GM18511 (cell line): Measurements from ENCODE around the gene MGAT3.

Source experiments
- ATAC-seq: cut with Tn5 transposase; IDR thresholded peaks from one replicate; pipeline ENCODE4 v1.9.1; 2021; ENCODE audit warnings: mild to moderate bottlenecking, moderate library complexity; ENCODE audit not compliant: unreplicated experiment

The MGAT3 gene

DNA sequence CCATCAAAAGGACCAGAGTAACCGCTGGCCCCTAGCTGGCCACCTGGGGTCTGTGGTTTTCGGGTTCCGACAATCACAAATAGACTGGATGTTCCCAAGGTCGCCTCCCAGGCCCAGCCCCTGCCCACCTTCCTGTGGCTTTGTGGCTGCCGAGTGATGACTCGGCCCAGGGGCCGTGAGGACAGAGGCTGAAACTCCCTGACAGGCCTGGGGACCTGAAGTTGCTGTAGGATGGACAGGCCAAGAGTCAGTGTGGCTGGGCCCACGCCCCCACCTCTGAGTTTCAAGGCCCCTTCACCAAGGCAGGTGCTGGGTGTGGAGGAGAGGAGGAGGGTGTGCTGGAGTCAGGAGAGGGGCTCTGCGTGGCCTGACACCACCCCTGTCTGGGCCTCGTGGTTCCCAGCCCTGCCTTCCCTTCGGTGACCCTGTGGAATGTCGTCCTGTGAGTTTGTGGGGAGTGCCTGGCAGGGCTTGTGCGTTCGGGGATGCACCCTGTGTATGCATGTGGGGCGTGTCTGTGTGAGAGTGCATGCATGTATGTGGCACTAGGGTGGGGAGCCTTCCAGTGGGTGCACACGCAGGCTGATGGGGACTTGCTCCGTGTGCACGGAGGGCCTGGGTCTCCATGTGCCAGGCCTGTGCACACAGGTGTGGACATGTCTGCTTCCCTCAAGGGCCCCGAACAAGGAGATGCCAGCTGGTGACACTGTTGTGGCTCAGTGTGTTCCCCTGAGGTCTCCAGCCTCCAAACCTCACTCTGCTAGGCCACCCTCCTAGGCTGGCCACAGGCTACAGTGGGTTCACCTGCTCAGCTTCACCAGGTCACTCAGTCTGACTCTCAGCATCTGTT is 8.4 kb upstream of the MGAT3 start:
- ATAC-seq, result no peak

DNA sequence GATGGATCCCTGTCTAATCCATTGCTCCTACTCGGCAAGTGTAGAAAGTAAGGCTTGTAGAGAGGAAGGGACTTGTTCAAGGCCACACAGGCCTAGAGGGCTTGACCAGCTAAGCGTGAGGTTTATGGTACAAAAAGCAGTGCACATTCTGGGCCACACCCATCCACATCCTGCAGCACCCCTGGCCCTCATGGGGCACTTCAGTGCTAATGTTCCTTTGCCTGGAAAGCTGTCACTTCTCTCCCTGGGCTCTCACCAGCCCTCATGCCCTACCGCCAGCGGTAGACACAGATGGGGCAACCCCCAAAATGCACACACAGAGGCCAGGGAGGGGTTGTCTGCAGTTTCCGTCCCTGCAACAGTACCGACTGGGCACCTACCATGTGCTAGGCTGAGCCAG is 7.1 kb upstream of the MGAT3 start:
- ATAC-seq, result no peak

DNA sequence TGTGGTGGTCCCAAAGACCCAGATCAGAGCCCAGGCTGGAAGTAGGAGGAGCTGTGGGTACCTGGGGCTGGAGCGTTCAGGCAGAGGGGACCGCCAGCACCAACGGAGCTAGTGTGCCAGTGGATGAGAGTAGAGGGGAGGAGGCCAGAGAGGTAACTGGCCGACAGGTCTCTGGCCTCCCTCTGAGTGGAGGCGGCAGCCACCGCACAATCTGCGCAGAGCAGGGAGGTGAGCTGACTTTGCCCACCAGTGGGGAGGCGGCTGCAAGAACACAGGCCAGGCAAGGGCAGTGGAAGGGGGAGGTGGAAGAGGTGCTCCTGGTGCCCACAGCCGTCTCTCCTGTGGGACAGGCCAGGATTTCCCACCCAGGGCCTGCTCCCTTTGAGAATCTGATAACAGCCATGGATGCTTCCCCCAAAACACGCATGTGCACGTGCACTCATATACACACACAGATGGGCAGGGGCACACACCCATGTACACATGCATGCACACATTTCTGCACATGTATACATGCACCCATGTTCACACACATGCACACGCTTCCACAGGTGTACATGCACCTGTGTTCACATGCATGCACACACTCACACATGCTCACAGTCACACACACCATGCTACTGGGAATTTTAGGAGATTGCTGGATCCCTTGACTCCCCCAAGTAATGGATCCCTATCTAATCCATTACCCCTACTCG is 6.4 kb upstream of the MGAT3 start:
- no peak for ATAC-seq

DNA sequence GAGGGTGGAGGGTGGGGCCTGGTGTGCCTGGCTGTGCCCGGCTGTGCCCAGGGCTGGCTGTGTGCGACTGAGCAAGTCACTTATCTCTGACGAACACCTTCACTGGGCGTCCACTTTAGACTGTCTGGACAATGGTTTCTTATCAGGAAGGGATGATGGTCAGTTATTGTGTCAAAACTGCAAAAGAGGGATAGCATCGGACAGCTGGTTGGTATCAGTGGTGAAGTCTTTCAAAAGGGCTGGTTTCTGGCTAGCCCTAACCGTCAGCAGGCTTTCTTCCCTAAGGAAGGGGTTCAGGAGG is 4.1 kb upstream of the MGAT3 start:
- no peak for ATAC-seq

DNA sequence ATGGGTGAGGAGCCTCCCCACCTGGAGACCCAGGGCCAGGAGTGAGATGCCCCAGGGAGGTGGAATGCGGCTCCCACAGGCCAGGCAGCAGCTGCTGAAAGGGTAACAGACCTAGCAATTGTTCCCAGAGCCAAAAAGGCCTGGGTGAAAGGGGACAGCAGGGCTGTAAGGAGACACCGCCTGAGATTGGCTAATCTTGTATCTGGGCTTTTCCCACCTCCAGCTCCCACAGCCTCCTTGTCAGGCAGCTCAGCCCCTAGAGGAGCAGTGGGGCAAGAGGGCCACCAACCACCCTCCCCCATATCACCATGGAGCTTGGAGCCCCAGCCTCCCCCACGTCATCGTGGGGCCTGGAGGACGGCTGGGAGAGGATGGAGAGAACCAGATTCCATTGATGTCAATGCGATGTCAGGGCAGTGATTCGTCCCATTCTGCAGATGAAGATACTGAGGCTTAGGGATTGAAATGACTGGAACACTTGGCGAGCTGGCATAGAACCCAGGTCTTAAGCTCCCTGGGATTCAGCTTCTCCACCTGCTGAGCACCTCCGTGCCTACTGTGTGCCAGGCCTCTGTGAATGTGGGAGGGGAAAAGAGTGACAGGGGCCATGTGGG is 2.9 kb upstream of the MGAT3 start:
- ATAC-seq, result no peak

DNA sequence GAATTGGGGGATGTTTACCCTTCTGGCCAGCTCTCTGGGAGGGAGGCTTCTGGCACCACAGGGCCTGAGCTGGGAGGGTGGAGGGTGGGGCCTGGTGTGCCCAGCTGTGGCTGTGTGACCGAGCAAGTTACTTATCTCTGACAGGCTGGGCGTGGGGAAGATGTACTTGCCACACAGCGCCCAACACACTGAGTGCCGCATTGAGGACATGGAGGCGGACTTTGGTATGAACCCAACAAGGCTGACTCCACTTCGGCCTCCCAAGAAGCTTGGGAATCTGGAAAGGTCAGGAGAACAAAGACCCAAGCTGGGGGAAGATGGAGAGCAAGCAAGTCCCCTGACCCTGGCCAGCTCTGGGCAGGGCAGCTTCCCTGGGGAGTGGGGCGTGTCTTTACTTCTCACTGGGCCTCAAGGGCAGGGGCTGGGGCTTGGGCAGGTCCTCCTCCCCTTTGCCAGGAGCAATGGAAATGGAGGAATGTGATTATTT is 2.4 kb upstream of the MGAT3 start:
- ATAC-seq, result no peak

DNA sequence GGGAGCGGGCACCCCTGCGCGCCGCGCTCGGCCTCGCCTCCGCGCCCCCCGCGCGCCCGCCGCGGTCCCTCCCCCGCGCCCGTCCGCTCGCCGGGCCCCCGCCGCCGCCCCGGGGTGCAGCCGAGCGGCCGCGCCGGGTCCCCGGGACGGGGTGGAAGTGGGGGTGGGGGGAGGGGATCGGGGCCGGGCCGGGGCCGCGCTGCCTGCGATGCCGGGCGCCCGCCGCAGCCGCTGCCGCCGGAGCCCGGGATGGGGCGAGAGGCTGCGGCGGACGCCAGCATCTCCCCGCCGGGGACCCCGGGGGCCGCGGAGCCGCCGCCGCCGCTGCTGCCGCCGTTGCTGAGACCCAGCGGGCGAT is 365 bp downstream of the MGAT3 start:
- ATAC-seq, result no peak

DNA sequence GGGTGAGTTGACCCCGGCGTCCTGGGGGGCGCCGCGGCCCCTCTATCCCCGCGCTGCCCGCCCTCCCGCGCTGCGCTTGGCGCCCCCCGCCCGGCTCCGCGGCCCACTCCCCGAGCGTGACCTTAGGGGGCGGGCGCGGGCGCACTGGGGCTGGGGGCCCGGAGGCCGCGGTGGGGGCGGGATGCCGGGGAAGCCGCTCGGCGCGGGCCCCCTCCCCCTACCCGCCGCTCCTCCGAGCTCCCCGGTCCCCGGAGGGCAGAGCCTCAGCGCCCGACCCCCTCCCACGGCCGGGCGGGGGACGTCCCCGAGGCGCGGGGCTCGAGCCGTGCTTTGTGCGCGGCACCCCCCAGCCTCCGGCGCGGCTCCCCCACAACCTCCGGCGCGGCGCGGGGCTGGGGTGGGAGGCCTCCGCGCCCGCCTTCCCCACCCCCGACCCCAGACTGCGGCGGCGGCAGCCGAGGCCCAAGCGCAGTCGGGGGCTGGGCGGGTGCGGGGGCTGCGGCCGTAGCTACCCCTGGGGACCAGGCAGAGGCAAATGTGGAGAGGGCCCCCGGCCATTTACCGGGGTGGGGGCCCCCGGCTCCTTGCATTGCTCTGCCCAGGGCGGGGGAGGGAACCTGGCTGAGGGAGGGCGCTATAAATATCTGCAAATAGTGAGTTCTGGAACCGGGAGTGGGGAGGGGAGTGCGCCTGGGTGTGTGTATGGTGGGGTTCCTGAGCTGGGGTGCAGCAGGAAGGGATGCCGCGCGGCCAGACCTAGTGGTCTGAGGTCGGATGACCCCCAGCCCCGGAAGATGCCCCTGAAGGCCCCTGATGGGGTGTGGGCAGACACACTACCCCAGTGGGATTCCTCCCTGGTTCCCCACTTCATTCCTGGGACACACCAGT is 988 bp downstream of the MGAT3 start:
- ATAC-seq, result no peak

DNA sequence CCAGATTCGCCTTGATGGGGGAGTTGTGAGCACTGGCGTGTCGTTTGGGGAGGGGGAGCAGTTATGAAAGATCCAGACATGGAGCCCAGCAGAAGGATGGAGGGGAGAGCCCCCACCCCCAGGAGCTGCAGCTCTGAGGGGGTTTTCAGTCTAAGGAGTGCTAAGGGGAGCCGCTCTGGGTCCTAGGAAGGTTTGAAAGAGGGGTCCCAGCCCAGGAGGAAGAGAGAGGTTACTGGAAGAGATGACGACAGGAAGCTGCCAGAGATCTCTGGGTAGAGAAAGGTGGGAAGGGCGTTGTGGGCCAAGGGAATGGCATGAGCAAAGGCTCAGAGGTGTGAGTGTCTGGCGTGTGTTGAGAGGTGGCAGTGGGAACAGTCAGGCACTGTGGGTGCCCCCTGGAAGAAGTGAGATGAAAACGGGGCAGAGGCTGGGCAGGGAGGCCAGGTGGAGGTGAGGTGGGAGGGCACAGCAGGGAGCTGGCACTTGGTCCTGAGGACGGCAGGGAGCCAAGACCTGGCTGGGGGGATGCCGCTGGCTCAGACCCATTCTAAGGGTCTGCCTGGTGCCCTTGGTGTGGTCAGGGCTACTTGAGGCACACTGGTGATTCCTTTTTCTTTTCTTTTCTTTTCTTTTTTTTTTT is 1.8 kb downstream of the MGAT3 start:
- no peak for ATAC-seq

DNA sequence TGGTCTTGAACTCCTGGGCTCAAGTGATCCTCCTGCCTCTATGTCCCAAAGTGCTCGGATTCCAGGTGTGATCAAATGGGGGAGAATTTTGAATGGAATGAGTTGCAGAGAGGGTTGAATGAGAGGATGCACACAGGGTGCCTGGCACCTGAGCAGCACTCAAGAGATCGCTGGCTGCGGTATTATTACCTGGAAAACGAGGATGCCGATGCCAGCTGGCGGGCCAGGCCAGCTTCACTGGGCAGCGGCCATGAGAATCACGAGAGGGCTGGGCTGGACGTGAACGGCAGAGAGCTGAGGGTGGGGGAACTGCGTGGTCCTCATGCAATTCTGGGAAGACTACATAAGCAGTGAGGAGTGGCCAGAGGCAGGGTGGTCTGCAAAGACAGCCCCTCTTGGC is 2.9 kb downstream of the MGAT3 start:
- no peak for ATAC-seq

DNA sequence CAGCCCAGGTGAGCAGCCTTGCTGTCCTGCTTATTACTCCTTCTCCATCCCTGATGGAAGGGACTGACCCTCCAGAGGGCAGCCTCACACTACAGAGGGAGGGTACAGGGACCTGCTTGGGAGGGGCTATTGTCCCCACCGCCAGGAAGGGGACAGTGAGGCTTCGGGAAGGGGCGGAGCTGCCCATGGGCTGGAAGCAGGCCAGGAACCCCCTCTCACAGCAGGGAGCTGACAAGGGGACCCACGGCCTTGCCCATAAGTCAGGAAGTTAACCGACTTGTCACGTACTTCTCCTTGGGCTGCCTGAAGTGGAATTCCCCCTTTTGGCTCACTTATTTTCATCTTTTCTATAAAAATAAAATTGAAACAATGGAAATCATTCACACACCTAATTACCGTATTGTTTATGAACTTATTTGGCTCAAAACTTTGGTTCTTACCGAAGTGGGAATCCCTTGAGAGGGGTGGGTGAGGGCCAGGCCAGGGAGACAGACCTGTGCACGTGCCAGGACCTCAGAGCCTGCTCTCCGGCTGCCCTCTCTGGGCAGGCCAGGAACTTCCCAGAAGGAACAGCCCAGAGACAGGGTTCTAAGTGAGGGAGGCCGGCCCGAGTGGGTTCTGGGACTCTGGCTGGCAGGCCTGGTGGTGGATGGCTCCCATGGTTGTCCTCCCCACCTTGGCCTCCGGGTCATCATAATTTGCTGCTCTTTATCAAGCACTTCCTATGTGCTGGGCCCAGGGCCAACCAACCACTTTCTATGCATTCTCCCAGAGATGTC is 5.8 kb downstream of the MGAT3 start:
- ATAC-seq, result no peak

DNA sequence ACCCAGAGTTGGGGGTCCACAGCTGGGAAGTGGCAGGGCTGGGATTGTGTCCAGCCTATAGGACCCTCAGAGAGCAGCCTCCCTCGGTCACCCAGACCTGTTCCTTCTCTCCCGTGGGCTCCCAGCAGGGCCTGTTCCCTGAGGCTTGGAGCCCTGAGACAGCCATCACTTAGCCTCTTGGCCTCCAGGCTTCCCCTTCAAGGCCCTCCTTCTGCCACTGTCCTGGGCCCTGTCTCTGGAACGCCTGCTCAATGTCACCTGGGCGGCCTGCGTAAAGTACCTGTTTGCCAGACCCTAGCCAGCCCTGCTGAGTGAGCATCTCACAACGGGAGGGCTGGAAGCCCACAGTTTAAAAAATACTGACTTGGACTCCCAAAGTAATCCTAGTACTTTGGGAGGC is 6.5 kb downstream of the MGAT3 start:
- no peak for ATAC-seq

DNA sequence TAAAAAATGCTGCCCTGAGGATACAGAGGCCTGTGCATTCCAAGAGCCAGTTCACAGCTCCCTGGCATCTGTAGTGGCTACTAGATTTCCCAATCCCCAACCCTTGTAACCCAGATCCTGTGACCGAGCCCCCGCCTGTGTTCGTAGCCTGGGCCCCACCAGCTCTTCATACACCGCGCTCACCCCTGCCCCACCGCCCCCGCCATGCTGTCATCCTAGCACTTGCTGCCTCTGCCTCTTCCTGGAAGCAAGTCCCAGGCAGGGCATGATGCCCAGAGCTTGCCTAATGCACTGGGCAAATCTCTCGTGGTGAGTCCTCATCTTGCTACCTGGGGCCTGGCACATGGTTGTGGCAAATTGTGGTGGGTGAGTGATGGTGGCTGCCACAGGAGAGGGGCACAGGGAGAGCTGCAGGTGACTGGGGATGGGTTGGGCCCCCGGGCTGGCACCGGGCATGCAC is 7.1 kb downstream of the MGAT3 start:
- no peak for ATAC-seq

DNA sequence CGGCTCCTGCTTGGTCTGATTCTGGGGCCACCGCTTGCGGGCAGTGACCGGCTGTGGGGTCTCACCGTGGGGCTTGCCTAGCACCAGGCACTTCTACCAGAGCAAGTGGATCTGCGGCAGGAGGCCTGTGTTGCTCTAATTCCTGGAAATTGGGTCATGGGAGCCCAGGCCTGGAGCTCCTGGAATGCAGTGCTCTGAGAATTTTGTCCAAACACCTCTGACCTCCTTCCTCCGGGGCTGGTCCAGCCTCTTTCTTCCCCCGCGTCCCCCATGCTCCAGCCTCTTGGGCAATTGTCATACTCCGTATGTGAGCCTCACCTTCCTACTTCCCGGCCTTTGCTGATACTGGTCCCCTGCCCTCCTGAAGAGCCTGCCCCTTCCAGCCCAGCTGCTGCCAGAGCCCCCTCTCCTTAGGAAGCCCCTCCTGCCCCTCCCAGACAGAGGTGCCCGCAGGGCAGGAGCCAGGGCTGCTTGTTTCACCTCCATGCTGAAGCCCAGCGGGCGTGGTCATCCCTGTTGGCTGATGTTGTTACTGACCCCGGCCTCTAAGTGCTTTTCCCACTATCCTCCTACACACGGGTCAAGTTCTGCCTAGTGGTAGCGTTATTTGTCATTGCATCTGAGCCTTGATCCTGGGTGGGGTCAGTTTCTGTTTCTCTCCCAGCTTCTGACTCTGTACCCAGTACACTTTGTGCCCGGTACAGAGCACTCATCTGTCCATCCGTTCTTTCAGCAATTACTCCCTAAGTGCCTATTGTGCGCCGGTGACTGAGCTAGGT is 9.6 kb downstream of the MGAT3 start:
- ATAC-seq, result no peak

DNA sequence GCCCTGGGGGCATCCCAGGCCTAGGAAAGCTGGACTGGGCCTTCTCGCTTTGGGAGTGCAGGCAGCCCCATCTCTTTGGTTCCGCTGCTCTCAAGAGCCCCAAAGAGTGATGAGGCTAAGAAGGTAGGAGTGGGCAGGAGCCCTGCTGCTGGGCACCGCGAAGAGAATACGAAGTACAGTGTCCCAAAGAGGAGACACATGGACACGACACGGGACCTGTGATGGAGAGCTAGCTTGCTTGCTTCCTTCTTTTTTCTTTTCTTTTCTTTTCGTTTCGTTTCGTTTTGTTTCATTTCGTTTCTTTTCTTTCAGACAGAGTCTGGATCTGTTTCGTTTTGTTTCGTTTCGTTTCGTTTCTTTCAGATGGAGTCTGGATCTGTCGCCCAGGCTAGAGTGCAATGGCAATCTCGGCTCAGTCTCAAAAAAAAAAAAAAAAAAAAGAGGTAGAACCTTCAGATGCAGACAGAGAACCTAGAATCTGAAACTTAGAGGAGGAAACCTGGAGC is 10.6 kb downstream of the MGAT3 start:
- ATAC-seq, result no peak

DNA sequence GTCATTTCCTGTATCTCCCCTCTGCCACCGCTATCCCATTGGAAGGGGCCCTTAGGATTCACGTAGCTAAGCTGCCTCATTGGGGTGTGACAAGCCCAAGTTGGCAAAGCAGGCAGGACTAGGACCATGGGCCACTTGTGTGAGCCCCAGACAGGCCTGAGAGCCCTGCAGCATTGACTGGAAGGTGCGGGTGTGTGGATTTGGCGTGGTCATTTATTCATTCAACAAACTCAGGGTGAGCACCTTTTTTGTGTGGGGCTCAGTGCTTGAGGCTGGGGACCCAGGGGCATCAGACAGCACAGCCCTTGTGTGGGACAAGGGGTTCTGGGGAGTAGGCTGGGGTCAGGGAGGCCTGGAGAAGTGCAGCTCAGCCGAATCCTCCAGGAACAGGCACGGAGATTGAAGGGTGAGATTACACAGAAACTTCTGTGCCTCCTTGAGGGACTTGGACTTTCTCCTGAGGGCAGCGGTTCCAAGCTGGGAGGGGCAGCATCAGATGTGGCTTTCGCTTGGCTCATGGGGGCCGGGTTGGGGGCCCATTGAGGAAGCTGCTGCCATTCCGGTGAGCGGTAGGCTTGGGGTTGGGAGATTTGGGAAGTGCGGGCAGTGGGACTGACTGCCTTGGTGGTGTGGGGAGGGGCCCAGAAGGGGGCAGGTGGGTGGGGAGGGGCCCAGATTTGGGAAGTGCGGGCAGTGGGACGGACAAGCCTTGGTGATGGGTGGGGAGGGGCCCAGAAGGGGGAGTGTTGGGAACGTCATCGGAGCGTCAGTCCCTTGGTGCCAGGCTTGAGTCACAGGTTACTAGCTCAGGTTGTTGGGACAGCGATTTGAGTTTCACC is 11.9 kb downstream of the MGAT3 start:
- ATAC-seq, result no peak

DNA sequence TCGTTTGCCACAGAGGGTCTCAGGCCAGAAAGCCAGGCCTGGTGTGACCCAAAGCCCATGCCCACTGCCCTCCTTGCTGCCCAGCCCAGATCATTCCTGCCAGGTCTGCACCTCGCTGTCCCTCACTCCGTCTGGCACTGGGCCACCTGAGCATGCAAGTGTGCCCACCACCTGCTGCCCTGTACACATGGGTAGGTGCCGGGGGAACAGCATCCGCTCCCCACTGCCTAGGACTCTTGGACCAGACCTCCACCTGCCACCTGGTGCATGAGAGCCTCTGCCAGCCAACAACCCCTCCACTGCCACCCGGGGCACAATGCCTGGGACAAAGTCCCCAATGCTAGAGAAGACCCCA is 12.5 kb downstream of the MGAT3 start:
- ATAC-seq, result no peak
